SK-N-SH (cell line): ENCODE data around the gene CFAP43.

Source experiments
- GABPA ChIP-seq: IDR thresholded peaks from 2 replicates; pipeline ENCODE4 v1.4.0; 2012; ENCODE audit warnings: low read depth, mild to moderate bottlenecking
- REST ChIP-seq: IDR thresholded peaks from 2 replicates; pipeline ENCODE4 v1.6.1; 2012; ENCODE audit warnings: mild to moderate bottlenecking, low read depth, low read length, moderate library complexity
- SIN3A ChIP-seq: IDR thresholded peaks from 2 replicates; pipeline ENCODE4 v1.6.1; 2012; ENCODE audit warnings: low read depth, mild to moderate bottlenecking, low read length, moderate library complexity, borderline replicate concordance

- no peak for TF ChIP-seq GABPA
- TF ChIP-seq REST = no peak
- TF ChIP-seq SIN3A = no peak
Measured at GRCh38 chr10:104279550-104280259, 47.5 kb upstream of the CFAP43 start.
